HepG2 (cell line): ENCODE results near the gene DNPH1. TPM values are rescaled to one million over a fixed set of nuclear protein-coding genes. Genes with fewer than 3 reads are reported as not detected.

Source experiments
- FOXO1 ChIP-seq: sonication (generic); formaldehyde crosslinking; IDR thresholded peaks from 2 replicates; pipeline ENCODE4 v1.4.0; 2020; ENCODE audit warnings: missing genetic modification reagents
- HNF4G ChIP-seq, 2 experiments: sonication (generic) in 1 of 2; formaldehyde crosslinking in 1 of 2; IDR thresholded peaks; 2 replicates each; pipeline versions ENCODE4 v1.4.0 to v1.6.1; 2011 to 2020; ENCODE audit warnings: borderline replicate concordance in 2 of 2, low read depth in 2 of 2, mild to moderate bottlenecking in 2 of 2, low read length in 1 of 2, missing genetic modification reagents in 1 of 2, moderate library complexity in 1 of 2
- IRF2 ChIP-seq: IDR thresholded peaks from 2 replicates; pipeline ENCODE4 v1.6.1; 2018; ENCODE audit warnings: missing genetic modification reagents, missing compliant biosample characterization
- KDM1A ChIP-seq: IDR thresholded peaks from 2 replicates; pipeline ENCODE4 v1.6.1; 2016; ENCODE audit warnings: missing compliant biosample characterization
- SIX1 ChIP-seq: sonication (generic); formaldehyde crosslinking; IDR thresholded peaks from 2 replicates; pipeline ENCODE4 v1.4.0; 2020; ENCODE audit warnings: missing genetic modification reagents, borderline replicate concordance
- SMC3 ChIP-seq: IDR thresholded peaks from 2 replicates; pipeline ENCODE4 v1.6.1; 2011; ENCODE audit warnings: low read length, improper control_type of control experiment
- SP1 ChIP-seq, 2 experiments: fragments of 450-650 bp in 1 of 2; sonication (generic) in 1 of 2; formaldehyde crosslinking in 1 of 2; IDR thresholded peaks; 2 replicates each; pipeline versions ENCODE4 v1.4.0 to v1.6.1; 2016 to 2020; ENCODE audit warnings: missing genetic modification reagents in 1 of 2
- U2AF1 ChIP-seq: fragments of 200-400 bp; formaldehyde crosslinking; optimal IDR thresholded peaks from 2 replicates; pipeline ENCODE3; 2017; ENCODE audit warnings: mild to moderate bottlenecking, low read depth, low read length
- ZNF101 ChIP-seq: sonication (generic); formaldehyde crosslinking; IDR thresholded peaks from 2 replicates; pipeline ENCODE4 v1.4.0; 2020; ENCODE audit warnings: mild to moderate bottlenecking, low read depth, missing genetic modification reagents, borderline replicate concordance
- ZNF180 ChIP-seq: sonication (generic); formaldehyde crosslinking; IDR thresholded peaks from 2 replicates; pipeline ENCODE4 v1.4.0; 2020; ENCODE audit warnings: low read depth, missing genetic modification reagents, borderline replicate concordance
- ZNF496 ChIP-seq: sonication (generic); formaldehyde crosslinking; IDR thresholded peaks from 2 replicates; pipeline ENCODE4 v1.8.1; 2023; ENCODE audit warnings: mild to moderate bottlenecking, moderate library complexity, missing genetic modification reagents; ENCODE audit not compliant: insufficient replicate concordance
- ZNF773 ChIP-seq: sonication (generic); formaldehyde crosslinking; IDR thresholded peaks from 2 replicates; pipeline ENCODE4 v1.4.0; 2020; ENCODE audit warnings: missing genetic modification reagents, borderline replicate concordance
- ZNF780A ChIP-seq: sonication (generic); formaldehyde crosslinking; IDR thresholded peaks from 2 replicates; pipeline ENCODE4 v1.8.0; 2022; ENCODE audit warnings: mild to moderate bottlenecking, missing genetic modification reagents, moderate library complexity
- ZSCAN12 ChIP-seq: sonication (generic); formaldehyde crosslinking; IDR thresholded peaks from 2 replicates; pipeline ENCODE4 v1.9.0; 2021; ENCODE audit warnings: mild to moderate bottlenecking, missing genetic modification reagents
- polyA plus RNA-seq, 8 experiments: library from polyadenylated mRNA; depleted of rRNA in 3 of 8; stranded (reverse) in 7 of 8; unstranded in 1 of 8; fragments of >200 nt; fragmentation: Illumina TruSeq in 4 of 8; extraction: Trizol in 4 of 8; gene quantifications; 2 replicates each; pipeline versions ENCODE4 v1.2.1 to v1.2.3, GENCODE V29; 2011 to 2016; ENCODE audit warnings: low read depth in 4 of 8, missing spikeins in 1 of 8, mixed read lengths in 1 of 8; ENCODE audit not compliant: insufficient read depth in 1 of 8
- total RNA-seq, 5 experiments: library from RNA; depleted of rRNA; stranded (reverse); fragments of >200 nt; fragmentation: Illumina TruSeq; extraction: Trizol; gene quantifications; 2 replicates each; pipeline ENCODE4 v1.2.3, GENCODE V29; 2016; ENCODE audit warnings: low read depth in 1 of 5
- TF ChIP-seq, protein P1 (sequence below): sonication (generic); formaldehyde crosslinking; IDR thresholded peaks from 2 replicates; pipeline ENCODE4 v1.5.1; 2020; ENCODE audit warnings: mild to moderate bottlenecking, missing genetic modification reagents, borderline replicate concordance
- TF ChIP-seq, protein P2 (sequence below): sonication (generic); formaldehyde crosslinking; IDR thresholded peaks from 2 replicates; pipeline ENCODE4 v1.5.0; 2020; ENCODE audit warnings: missing genetic modification reagents, mild to moderate bottlenecking, borderline replicate concordance
- TF ChIP-seq, protein P3 (sequence below): sonication (generic); formaldehyde crosslinking; IDR thresholded peaks from 2 replicates; pipeline ENCODE4 v1.4.0; 2020; ENCODE audit warnings: mild to moderate bottlenecking, missing genetic modification reagents, borderline replicate concordance

Gene DNPH1
- total and polyA plus RNA-seq, 2 of the 13 experiments (the other 11 are each of a cell fraction or from before 2014, with no cell fraction given), result 56.5 to 75.1 TPM

DNA sequence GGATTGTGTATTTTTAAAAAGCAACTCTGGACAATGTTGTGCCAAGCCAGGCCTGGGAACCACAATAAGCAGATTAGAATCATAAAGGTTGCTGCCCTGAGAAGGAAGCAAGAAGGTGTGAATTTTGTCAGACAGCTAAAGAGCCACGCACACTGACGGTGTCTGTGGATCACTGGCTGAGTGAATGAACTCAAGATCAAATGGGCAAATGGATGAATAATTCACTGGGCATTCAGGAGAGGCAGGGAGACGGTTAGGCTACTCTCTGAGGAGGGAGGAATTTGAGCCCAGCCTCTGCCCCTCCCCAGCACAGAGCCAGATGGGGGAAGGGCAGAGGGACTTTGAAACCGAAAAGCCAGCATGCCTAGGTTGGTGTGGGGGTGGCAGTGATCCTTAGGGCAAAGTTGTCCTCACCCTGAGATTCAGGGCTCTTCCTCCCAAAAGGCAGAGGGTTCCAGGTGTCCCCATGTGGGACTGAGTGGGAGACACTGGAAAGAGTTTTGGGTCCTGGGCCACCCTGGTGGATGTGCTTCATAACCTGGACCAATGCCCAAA is 49.3 kb upstream of the DNPH1 start (continued):
- no peak for TF ChIP-seq ZNF180
- TF ChIP-seq, protein P1, sequence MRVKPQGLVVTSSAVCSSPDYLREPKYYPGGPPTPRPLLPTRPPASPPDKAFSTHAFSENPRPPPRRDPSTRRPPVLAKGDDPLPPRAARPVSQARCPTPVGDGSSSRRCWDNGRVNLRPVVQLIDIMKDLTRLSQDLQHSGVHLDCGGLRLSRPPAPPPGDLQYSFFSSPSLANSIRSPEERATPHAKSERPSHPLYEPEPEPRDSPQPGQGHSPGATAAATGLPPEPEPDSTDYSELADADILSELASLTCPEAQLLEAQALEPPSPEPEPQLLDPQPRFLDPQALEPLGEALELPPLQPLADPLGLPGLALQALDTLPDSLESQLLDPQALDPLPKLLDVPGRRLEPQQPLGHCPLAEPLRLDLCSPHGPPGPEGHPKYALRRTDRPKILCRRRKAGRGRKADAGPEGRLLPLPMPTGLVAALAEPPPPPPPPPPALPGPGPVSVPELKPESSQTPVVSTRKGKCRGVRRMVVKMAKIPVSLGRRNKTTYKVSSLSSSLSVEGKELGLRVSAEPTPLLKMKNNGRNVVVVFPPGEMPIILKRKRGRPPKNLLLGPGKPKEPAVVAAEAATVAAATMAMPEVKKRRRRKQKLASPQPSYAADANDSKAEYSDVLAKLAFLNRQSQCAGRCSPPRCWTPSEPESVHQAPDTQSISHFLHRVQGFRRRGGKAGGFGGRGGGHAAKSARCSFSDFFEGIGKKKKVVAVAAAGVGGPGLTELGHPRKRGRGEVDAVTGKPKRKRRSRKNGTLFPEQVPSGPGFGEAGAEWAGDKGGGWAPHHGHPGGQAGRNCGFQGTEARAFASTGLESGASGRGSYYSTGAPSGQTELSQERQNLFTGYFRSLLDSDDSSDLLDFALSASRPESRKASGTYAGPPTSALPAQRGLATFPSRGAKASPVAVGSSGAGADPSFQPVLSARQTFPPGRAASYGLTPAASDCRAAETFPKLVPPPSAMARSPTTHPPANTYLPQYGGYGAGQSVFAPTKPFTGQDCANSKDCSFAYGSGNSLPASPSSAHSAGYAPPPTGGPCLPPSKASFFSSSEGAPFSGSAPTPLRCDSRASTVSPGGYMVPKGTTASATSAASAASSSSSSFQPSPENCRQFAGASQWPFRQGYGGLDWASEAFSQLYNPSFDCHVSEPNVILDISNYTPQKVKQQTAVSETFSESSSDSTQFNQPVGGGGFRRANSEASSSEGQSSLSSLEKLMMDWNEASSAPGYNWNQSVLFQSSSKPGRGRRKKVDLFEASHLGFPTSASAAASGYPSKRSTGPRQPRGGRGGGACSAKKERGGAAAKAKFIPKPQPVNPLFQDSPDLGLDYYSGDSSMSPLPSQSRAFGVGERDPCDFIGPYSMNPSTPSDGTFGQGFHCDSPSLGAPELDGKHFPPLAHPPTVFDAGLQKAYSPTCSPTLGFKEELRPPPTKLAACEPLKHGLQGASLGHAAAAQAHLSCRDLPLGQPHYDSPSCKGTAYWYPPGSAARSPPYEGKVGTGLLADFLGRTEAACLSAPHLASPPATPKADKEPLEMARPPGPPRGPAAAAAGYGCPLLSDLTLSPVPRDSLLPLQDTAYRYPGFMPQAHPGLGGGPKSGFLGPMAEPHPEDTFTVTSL, result peak; percentile 16; the same call in 1 of the 2 replicates
- TF ChIP-seq SMC3, result no peak
- TF ChIP-seq ZNF773, result no peak
- TF ChIP-seq ZNF101 (CRISPR knock-in tag), result peak; percentile 81; the same call in 1 of the 2 replicates
- TF ChIP-seq SIX1 (CRISPR knock-in tag), result peak; percentile 75; the same call in 1 of the 2 replicates
- peak; percentile 50; the same call in 1 of the 2 replicates for TF ChIP-seq FOXO1 (CRISPR knock-in tag)
- no peak for TF ChIP-seq KDM1A (CRISPR knock-in tag)
- TF ChIP-seq ZNF780A (CRISPR knock-in tag), result no peak
- peak; percentile 63; the same call in 1 of the 2 replicates for TF ChIP-seq IRF2
- no peak for TF ChIP-seq ZNF496
- peak; percentile 98 for TF ChIP-seq HNF4G (IDR thresholded peaks at IDR 0.05; ENCODE audit: borderline replicate concordance, low read depth, low read length)
- peak; percentile 88; the same call in 1 of the 2 replicates for TF ChIP-seq HNF4G (CRISPR knock-in tag; IDR thresholded peaks at IDR 0.05; ENCODE audit: borderline replicate concordance, low read depth)
- TF ChIP-seq, protein P2, sequence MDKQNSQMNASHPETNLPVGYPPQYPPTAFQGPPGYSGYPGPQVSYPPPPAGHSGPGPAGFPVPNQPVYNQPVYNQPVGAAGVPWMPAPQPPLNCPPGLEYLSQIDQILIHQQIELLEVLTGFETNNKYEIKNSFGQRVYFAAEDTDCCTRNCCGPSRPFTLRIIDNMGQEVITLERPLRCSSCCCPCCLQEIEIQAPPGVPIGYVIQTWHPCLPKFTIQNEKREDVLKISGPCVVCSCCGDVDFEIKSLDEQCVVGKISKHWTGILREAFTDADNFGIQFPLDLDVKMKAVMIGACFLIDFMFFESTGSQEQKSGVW (CRISPR knock-in tag), result no peak
- no peak for TF ChIP-seq U2AF1
- no peak for TF ChIP-seq SP1 (IDR thresholded peaks at IDR 0.05)
- TF ChIP-seq SP1 (CRISPR knock-in tag; IDR thresholded peaks at IDR 0.05), result no peak
- TF ChIP-seq ZSCAN12 (CRISPR knock-in tag), result no peak
- TF ChIP-seq, protein P3, sequence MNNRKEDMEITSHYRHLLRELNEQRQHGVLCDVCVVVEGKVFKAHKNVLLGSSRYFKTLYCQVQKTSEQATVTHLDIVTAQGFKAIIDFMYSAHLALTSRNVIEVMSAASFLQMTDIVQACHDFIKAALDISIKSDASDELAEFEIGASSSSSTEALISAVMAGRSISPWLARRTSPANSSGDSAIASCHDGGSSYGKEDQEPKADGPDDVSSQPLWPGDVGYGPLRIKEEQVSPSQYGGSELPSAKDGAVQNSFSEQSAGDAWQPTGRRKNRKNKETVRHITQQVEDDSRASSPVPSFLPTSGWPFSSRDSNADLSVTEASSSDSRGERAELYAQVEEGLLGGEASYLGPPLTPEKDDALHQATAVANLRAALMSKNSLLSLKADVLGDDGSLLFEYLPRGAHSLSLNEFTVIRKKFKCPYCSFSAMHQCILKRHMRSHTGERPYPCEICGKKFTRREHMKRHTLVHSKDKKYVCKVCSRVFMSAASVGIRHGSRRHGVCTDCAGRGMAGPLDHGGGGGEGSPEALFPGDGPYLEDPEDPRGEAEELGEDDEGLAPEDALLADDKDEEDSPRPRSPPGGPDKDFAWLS (CRISPR knock-in tag), result peak; percentile 82; the same call in 1 of the 2 replicates
